KOPT-K1 (cell line): ENCODE data around the gene ABCA8.
"Not testable (repeated sequence)": the region's sequence is repeated elsewhere in the genome, so short reads cannot be mapped to it uniquely, and the experiment has no call there.

Source experiments
- H3K27ac ChIP-seq: fragments of 200-600 bp; sonication (generic); 2 replicates; pipeline ENCODE4 v1.5.1; 2016; ENCODE audit warnings: antibody characterized with exemption, mild to moderate bottlenecking, low read depth, low read length; ENCODE audit not compliant: poor library complexity, severe bottlenecking
- H3K36me3 ChIP-seq: fragments of 200-600 bp; sonication (generic); 2 replicates; pipeline ENCODE4 v1.5.1; 2017; ENCODE audit warnings: antibody characterized with exemption, mild to moderate bottlenecking, low read length, moderate library complexity; ENCODE audit not compliant: insufficient read depth
- H3K9me3 ChIP-seq: fragments of 200-600 bp; sonication (generic); 2 replicates; pipeline ENCODE4 v1.5.1; 2017; ENCODE audit warnings: antibody characterized with exemption, low read length, mild to moderate bottlenecking; ENCODE audit not compliant: insufficient read depth, poor library complexity, severe bottlenecking

ABCA8 gene

GRCh38 chr17:68954146-68954896, 871 bp downstream of the ABCA8 start:
- no peak overlapping the region for H3K27ac ChIP-seq
- H3K9me3 ChIP-seq = no peaks in the 10 kb centered on the region
- no peaks in the 10 kb centered on the region for H3K36me3 ChIP-seq

GRCh38 chr17:68953340-68953997, 1.7 kb downstream of the ABCA8 start:
- no peak overlapping the region for H3K27ac ChIP-seq

GRCh38 chr17:68950725-68951124, 4.5 kb downstream of the ABCA8 start:
- H3K36me3 ChIP-seq = no peaks in the 10 kb centered on the region
- H3K27ac ChIP-seq = no peak overlapping the region
- no peaks in the 10 kb centered on the region for H3K9me3 ChIP-seq

More at GRCh38 chr17:68953340-68953997, 1.7 kb downstream of the ABCA8 start:
- Histone ChIP-seq H3K9me3 (no peaks in the 10 kb centered on the region), H3K36me3 (no peaks in the 10 kb centered on the region)

GRCh38 chr17:68947868-68948267, 7.3 kb downstream of the ABCA8 start:
- H3K36me3 ChIP-seq, H3K27ac ChIP-seq, H3K9me3 ChIP-seq: not testable (repeated sequence)

- H3K27ac ChIP-seq = no peak overlapping the region
Measured at GRCh38 chr17:68944435-68945035, 10.7 kb downstream of the ABCA8 start.

GRCh38 chr17:68943812-68944182, 11.4 kb downstream of the ABCA8 start:
- H3K36me3 ChIP-seq, H3K9me3 ChIP-seq, H3K27ac ChIP-seq: not testable (repeated sequence)

More at GRCh38 chr17:68944435-68945035, 10.7 kb downstream of the ABCA8 start:
- Histone ChIP-seq H3K36me3 (no peaks in the 10 kb centered on the region), H3K9me3 (no peaks in the 10 kb centered on the region)

- H3K36me3 ChIP-seq = no peaks in the 10 kb centered on the region
- no peak overlapping the region for H3K27ac ChIP-seq
- H3K9me3 ChIP-seq = no peaks in the 10 kb centered on the region
Measured at GRCh38 chr17:68943123-68943811, 11.9 kb downstream of the ABCA8 start.

GRCh38 chr17:68942389-68942788, 12.8 kb downstream of the ABCA8 start:
- no peaks in the 10 kb centered on the region for H3K36me3 ChIP-seq
- H3K9me3 ChIP-seq = no peaks in the 10 kb centered on the region
- no peak overlapping the region for H3K27ac ChIP-seq

- Histone ChIP-seq H3K9me3 (no peaks in the 10 kb centered on the region), H3K27ac (no peak overlapping the region), H3K36me3 (no peaks in the 10 kb centered on the region)
Measured at GRCh38 chr17:68941761-68942160, 13.4 kb downstream of the ABCA8 start.

- Histone ChIP-seq H3K9me3 (no peaks in the 10 kb centered on the region), H3K36me3 (no peaks in the 10 kb centered on the region), H3K27ac (no peak overlapping the region)
Measured at GRCh38 chr17:68939195-68939594, 16.0 kb downstream of the ABCA8 start.

GRCh38 chr17:68937890-68938514, 17.2 kb downstream of the ABCA8 start:
- Histone ChIP-seq H3K9me3 (no peaks in the 10 kb centered on the region), H3K36me3 (no peaks in the 10 kb centered on the region), H3K27ac (no peak overlapping the region)

GRCh38 chr17:68927516-68927915, 27.7 kb downstream of the ABCA8 start:
- no peak overlapping the region for H3K27ac ChIP-seq
- H3K9me3 ChIP-seq = no peaks in the 10 kb centered on the region
- H3K36me3 ChIP-seq = no peaks in the 10 kb centered on the region

GRCh38 chr17:68924793-68925720, 30.1 kb downstream of the ABCA8 start:
- Histone ChIP-seq H3K36me3 (no peaks in the 10 kb centered on the region), H3K27ac (no peak overlapping the region), H3K9me3 (no peaks in the 10 kb centered on the region)

GRCh38 chr17:68910789-68911431, 44.3 kb downstream of the ABCA8 start:
- no peak overlapping the region for H3K27ac ChIP-seq
- no peaks in the 10 kb centered on the region for H3K9me3 ChIP-seq
- H3K36me3 ChIP-seq = no peaks in the 10 kb centered on the region
